ENCODE data around the gene HCN4.
A peak's percentile ranks its signal among the peaks of the same experiment; 100 is the strongest.

The HCN4 gene

DNA sequence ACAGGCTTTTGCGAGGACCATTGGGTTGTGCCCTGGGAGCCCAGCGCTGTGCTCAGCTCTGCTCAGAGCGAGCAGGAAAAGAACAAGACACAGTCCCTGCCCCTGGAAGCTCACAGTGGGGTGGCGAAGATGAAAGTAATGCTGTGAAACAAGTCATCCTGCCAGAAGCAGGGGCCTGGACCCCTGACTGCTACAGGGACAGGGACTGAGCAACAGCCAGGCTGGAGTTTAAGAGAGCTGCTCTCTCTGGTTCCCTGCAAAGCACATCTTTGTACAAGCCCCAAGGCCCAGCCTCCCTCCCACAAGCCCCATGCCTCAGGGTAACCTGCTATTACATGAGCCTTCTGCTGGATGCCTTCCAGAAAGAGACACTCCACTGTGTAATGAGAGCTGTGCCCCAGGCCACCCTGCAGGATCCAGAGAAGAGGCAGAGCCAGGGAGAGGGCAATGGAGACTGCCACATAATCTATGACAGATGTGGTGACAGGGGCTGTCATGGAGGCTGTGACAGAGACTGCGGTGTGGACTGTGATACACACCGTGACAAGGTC is 7.1 kb upstream of the HCN4 start:
- no peak for DNase-seq

DNA sequence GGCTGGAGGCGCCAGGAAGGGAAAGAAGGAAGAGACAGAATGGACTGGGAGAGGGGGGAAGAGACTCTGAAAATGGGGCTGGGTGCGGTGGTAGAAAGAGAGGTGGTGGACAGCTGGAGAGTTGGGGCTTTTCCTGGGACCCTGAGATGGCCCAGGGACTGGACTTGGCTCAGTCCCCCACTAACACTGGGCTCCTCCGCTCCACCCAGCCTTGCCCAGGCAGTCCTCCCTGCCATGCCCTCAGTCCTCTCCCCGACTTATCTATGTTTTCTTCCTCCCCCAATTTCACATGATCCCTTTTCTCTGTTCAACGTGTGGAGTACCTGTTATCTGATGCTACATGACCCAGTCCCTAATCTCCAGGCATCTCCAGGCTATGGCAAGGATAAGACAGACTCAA is 6.3 kb upstream of the HCN4 start:
- DNase-seq = no peak

DNA sequence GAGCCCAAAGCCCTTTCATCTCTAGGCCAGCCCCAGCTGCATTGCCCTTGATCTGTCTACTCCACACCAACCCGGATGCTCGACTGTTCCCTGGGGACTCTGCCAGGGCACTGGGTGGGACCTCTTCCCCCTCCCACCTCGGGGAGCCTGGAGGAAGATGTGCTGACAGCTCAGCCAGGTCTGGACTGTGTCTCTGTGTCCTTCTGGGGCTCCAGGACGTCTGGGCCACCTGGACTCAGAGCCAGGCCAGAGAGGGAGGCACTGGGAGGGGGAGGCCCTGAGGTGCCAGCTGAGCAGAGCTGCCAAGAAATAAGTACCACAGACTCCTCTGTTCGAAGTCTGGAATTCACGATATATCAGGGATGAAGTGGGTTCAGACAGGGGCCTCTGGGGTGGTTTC is 5.8 kb upstream of the HCN4 start:
- no peak for DNase-seq

DNA sequence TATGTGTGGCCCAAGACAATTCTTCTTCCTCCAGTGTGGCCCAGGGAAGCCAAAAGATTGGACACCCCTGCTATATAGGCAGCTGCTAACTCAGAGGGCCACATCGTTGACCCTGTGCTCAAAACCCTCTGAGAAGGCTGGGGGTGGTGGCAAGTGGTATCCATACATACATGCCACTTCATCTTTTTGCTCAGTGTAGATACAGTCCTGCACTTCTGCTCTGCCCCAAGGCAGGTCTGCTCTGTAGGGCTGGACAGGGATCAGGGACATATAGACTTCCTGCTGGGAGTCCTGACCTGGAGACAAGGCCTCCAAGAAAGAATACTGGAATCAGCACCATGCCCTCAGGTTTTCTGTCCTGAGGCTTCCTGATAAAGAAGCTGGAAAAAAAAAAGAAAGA is 4.5 kb upstream of the HCN4 start:
- no peak for DNase-seq

DNA sequence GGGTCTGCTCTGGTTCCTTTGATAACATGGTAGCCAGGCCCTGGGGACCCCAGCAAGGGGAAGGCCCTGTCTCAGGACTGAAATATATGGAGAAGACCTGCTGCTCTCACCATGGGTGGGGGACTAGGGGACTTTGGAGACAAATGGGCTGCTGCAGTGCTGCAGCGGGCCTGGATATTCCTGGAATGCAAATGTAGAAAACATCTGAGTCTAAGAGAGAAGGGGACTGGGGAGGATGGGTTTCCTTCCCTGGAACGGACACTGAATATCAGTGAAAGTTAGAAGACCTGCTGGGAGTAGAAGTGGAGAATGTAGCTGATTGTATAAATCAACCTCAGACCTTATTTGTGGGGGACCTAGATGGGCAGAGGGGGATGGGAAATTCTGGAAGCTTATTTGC is 3.1 kb upstream of the HCN4 start:
- DNase-seq = no peak

DNA sequence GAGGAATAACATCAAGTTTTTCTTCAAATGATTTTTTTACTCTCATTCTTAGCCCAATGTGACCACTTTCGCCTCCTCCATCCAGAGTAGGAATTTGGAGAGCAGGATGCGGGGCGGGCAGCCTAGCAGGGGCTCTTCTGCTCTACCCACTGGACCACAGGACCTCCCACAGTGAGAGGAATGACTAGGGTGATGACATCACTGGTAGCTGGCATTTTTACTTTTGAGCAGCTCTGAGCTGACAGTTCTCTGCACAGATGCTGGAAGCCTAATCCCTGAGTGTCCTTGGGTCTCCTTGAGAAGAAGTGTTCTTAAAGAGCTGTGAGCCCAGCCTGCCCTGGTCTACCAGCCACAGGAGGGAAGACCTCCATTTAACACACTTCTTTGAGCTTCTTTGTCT is 1.4 kb upstream of the HCN4 start:
- no peak for DNase-seq

DNA sequence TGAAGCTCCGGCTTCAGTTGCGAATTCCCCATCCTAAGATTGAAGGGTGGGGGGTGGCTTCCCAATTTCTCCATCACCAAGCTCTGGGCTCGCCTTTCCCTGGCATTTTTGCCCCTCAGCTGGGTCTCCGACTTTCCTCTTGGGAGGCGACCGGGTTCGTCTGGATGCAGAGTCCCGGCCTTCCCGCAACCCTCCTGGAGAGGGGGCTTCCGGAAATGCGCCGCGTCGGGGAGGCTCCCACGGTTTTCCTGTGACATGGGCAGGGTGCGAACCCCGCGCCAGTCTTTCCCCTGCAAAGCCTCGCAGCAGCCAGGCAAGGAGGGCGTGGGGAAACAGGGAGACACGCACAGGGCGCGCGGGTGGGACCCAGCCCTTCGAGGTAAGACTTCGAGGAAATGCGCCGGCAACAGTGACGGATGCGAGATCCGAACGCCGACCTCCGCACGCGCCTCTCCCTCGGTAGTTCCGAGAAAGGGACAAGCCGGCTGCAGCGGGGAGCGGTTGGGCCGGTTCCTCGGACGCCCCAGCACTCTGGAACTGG is 466 bp upstream of the HCN4 start:
- no peak for DNase-seq

DNA sequence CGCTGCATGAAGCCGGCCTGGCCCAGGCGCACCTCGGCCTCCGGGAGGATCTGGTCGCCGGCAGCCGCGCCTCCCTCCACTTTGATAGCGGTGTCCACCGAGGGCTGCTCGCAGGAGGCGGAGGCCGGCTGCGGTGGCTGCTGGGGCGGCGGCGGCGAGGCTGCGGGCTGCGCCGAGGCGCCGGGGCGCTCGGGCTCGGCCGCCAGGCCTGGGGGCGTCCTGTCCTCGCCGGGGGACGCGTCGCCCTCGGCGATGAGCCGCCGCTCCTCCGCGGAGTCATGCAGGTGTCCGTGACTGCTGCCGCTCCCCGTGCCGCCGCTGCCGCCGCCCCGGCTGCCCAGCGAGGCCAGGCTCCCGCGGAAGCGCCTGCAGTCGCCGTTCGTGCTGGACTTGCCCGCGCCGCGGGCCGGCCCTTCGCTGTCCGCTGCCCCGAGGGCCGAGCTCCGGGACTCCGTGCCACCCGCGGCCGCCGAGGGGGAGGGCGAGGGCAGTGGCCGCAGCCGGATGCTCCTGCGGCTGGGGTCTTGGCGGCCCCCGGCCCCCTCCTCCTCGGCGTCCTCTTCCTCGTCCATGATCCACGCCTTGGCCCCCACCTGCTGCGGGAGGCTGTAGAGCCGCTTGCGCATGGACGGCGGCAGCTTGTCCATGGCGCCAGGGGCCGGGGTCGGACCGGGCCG is 996 bp downstream of the HCN4 start:
- DNase-seq = no peak

DNA sequence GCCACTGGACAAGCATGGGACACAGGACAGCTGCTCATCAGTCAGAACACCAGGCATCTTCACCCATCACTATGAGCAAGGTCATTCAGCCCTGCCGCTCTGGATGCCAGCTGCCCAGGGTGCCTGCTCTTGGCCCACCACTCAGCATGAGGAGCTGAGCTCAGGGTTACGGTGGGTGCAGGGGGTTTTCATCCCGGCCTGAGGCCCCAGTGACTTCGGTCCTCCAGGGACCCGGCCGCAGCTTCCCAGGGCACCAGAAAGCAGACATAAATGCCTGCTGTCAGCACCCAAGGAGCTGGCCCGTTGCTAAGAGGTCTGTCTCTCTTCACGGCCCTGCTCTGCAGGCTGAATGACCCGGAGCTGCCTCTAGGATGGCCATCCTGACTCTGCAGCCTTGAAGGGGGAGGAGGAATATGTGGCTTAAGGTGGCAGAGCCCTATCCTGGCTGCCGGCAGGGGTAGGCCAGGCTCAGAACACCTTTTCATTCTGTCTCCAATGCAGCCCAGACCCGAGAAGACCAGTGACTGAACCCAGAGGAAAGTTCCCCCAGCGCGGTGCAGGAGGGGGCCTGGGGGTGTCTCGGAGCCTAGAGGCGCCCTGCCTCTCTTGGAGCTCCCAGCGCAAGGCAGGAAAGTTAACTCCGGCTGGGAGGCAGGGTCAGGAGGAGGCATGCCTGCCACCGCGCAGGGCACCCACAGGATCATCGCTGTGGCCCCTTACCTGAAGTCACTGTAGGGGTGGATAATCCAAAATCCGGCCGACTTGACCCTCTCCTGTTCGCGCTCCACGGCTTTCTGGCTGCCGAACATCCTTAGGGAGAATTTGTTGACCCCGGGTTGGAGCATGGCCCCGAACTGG is 1.8 kb downstream of the HCN4 start:
- no peak for DNase-seq

DNA sequence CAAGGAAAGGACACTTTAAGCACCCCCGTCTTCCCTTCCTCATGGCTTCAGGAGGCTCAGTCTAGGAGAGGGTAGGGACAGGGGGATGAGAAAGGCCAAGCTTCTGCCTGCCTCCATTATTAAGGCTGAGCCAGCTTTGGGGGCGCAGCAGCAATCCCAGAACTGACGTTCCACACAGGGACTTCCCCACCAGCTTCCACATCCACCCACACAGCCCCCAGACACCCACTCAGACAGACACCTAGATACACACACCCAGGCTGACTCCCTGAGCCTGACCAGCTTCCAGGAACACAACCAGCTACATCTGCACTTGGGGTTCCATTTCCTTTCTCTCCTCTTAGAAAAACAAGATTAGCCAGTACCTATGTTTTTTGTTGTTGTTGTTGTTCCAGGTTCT is 4.7 kb downstream of the HCN4 start:
- no peak for DNase-seq

DNA sequence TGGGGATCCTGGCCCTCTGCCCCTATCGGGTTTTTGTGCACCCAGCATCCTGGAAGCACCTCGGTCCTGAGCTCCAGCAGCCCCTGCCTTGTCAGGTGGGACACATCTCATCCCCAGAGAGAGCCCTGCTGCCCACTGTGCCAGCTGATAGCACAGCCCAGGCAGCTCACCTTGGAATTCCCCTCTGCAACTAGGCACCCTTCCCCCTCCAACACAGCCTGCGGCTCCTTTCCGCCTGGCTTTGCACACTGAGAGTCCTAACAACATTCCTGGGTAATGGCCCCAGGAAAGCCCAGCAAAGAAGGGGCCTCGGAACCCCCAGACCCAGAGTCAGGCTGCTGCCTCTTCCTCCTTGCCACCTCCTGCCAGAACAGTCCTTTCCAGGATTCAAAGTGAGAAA is 5.9 kb downstream of the HCN4 start:
- no peak for DNase-seq

DNA sequence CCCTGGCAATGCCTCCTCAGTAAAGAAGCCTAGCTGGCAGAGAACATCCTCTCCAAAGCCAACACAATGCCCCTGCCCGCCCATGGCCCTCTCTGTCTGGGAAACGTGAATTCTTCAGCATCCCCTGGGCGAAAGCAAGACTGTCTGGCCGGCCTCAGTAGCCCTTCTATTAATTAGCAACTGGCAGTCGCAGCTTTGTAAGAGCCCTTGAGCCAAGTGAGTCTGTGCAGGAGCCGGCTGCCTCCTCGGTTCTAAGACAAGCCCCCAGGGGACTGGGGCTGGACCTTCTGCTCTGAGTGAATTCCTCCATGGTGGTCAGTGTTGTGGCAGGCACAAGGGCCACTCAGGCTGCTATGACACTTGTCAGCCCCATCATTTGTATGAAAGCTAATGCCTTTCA is 7.4 kb downstream of the HCN4 start:
- no peak for DNase-seq

DNA sequence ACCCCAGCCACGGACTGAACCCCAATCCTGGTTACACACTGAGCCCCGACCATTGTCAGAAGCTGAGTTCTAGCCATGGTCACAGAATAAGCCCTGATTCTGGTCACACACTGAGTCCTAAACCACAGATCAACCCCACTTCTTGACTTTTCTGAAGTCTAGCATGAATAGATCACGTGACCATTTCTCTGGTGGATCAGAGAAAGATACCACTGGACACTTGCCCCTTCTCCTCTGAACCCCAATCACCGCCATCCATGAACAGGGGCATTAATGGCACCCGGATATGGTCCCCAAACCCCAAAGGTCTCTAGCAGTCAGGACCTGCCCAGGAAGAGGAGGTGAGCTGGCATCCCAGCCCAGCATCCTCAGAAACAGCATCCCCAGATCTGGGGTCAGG is 9.1 kb downstream of the HCN4 start:
- DNase-seq = no peak

DNA sequence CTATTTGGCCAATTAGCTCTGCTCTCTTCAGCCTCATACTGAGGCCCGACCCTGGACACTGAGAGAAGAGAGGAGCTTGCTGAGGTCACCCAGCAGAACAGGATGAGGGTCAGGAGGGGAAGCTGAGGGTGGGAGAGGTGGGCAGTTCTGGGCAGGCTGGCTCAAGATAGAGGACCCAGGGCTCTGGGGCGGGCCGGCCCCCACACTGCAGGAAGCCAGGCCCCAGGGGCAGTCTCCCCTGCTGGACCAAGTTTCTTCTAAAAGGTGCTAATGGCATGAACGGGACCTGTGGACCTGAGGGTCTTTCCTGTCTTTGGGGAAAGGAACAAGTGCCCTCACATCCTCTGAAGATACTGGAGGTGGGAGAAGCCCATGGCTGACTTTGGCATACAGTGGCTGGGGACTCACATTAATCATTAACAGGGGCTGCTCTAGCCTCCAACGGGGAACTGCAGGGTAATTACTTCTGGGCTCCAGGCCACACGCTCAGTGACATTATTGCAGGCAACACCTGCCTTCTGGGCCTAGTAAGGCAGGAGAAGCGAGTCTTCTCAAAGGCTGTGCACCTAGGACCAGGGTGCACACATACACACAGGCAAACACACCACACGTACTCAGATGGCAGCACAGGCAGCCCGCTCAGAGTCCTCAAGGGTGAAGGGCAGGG is 10.6 kb downstream of the HCN4 start:
- no peak for DNase-seq

DNA sequence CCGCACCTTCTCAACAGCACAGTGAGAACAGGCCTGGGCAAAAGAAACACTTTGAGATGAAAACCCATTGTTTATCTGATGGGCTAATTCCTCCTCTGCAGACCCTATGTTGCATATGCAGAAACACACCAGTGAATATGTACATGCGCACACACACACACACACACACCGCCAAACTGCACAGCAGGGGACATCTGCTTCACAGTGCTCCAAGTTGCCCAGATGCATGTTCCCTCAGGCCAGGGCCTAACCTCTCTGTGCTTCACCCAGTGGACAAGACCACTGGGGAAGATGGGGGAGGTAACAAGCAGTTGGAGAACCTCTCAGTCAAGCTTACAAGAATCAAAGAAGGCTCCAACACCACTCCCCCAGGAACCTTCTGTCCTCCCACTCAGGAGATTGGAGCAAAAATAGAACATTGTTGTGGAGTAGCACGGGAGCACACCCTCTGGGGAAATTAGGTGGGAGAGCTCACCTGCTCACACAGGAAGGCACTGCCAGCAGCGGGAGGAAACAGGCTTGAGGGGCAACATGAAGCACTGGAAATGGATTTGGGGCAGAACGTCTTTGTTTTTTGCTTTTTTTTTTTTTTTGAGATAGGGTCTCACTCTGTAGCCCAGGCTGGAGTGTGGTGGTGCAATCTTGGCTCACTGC is 13.0 kb downstream of the HCN4 start:
- DNase-seq = no peak

DNA sequence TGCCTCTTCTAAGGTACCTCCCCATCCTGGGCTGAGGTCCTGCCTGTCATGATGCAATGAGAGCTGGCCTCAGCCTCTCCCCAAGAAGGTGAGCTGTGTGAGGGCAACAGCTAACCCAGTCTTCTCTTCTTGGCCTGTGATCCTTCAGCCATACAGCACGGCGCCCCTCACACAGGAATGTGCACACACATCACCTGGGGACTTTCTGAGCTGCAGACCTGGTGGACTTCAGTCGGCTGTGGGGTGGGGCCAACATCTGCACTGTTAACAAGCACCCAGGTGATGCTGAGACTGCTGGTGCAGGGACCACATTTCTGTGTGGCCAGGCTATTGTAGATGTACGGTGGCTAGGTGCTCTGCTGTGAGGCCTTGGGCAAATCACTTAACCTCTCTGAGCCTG is 14.5 kb downstream of the HCN4 start:
- DNase-seq = no peak

DNA sequence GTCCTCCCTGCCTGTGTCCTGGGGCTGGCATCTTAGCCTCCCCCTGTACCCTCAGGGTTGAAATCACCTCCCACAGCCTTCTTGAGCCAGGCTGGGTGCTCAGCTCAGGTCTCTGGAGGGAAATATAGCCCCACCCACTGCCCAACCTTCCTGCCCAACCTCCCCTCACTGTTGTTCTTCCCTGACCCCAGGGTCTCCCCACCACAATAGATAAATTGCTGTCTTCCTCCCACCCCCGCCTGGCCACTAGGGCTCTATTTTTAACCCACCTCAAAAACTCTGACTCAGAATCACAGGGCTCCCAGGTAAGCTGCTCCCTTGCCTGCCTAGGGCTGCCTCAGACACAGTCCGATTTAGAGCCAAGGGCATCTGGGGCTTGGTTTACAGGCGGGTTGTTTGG is 15.0 kb downstream of the HCN4 start:
- no peak for DNase-seq

DNA sequence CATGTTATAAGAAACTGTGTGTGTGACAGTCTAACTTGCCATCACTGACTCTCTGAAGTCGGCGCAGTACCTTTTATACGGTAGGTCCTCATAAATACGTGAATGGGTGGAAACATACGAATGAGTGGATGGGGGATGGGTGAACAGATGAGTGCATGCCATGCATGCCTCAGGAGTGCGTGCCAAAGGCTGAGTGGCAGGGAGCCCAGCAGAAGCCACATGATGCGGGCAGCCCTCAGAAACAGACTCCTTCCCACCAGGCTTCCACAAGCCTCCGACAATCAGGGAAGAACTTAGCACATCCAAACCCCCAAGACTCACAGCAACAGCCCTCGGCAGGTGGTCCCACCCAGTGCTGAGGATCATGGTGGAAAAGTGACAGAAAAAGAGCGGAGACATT is 16.7 kb downstream of the HCN4 start:
- DNase-seq = no peak

DNA sequence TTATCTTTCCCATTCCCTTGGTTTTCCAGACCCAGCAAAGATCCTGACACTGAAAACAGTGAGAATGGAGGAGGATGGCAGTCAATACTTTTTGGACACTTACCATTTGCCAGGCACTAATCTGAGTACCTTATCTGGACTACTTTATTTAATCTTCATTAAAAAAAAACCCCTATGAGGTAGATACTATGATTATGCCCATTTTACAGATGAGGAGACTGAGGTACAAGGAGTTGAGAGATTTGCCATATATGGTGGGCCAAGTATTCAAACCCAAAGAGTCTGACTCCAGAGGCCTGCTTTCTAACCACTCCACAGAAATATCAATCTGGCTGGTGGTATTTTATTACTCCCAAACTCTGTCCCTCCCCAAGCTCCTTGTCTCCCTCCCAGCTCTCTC is 19.6 kb downstream of the HCN4 start:
- no peak for DNase-seq

DNA sequence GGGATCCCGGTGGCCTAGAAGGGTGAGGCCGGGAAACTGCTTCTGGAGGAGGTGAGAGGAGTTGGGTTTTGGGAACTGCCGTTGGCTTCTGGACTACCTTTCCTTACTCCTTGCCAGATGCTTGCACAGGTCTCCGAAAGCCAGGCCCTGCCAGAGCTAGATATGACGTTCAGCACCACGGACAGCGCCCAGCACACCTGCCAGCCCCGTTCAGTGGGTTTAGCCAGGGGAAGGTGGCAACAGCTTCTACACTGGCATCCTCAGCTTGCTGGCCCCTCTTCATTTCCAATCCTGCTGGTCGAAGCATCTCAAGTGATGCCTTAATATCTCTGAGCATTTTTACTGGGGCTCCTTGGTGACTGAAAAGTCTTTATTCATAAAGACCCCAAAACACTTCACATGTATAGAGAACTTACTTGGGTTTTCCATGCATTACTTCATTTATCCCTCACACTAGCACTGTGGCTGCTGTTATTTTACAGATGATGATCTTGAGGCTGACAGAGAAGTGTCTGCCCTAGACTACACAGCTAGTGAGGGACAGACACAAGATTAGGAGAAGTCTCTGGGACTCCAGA is 21.9 kb downstream of the HCN4 start:
- DNase-seq = peak; percentile 54

DNA sequence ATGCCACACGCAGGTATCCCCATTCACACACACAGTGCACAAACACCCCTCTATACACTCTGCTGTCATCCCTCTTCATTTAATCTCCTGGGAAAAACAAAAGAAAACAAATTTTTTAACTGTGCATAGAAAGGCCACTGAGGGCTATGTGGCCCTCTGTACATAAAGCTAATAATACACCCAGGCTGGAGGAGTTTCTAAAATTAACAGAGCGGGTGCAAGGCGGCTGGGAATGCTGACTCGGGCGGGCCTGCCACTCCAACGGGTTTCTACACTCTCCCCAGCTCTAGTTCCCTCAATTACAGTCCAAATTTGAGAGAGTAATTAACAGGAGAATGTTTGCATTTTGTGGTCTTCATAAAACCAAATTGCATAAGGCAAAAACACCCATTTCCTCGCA is 23.1 kb downstream of the HCN4 start:
- DNase-seq = no peak

DNA sequence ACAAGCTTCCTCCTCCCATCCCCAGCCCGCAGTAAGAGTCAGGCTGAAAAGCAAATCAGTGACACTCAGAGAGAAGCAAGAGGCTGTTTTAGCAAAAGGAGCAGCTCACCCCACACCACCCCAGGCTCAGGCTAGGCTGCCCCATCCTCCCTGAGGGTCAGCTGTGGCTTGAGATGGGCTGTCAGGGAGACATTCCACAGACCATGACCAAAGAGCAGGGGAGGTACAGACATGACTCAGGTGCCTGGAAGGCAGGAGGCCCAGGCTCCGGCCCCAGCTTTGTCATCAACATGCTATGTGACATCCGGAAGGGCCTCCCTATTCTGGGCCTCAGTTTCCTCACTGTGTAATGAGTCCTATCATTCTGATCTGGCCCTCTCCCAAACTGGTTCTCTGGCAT is 24.7 kb downstream of the HCN4 start:
- DNase-seq = no peak
